HG03342 (cell line): Measurements from ENCODE around the gene PTPRM.

Experiments used
- ATAC-seq: cut with Tn5 transposase; IDR thresholded peaks from one replicate; pipeline ENCODE4 v1.9.1; 2021; ENCODE audit warnings: mild to moderate bottlenecking, moderate library complexity; ENCODE audit not compliant: unreplicated experiment

Gene PTPRM

DNA sequence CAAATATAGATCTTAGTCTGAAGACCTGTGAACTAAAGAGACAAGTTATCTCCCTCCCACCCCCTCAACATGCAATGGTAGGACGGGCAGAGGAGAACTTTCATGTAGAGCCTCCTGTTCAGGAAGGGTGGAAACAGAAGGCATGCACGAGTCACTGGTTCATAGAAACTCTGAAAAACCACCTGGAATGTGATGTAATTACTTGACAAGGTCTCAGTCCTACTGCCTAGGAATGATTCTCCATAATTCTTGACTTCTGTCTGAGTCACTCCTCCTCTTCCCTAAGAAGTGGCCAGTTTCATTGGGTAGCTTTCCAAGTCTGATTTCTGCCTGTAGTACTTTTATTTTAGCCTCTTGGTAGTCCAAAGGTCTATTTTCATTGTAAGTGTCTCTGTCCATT lies 277.3 kb downstream of the PTPRM start:
- no peak for ATAC-seq

DNA sequence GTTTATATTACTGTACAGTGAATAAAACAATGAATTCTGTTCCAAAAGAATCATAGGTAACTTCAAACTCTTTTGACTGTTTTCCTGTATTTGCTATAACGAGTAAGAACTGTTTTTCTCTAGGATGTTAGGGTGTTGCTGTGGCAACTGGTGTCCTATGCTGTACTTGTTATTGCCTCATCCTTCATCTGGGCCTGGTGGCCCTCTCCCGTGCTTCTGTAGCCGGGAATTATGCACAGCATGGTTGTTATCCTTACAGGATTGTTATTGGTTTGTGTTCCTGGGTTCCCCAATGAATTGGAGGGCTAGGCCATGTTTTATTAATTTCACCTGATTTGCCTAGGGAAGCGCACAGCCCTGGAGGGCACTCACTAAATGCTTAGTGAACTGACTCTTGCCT lies 279.2 kb downstream of the PTPRM start:
- ATAC-seq: no peak

GRCh38 chr18:7847357-7848053 lies 280.4 kb downstream of the PTPRM start:
- ATAC-seq: no peak

- no peak for ATAC-seq
Measured at GRCh38 chr18:7848054-7848412, 280.9 kb downstream of the PTPRM start.

DNA sequence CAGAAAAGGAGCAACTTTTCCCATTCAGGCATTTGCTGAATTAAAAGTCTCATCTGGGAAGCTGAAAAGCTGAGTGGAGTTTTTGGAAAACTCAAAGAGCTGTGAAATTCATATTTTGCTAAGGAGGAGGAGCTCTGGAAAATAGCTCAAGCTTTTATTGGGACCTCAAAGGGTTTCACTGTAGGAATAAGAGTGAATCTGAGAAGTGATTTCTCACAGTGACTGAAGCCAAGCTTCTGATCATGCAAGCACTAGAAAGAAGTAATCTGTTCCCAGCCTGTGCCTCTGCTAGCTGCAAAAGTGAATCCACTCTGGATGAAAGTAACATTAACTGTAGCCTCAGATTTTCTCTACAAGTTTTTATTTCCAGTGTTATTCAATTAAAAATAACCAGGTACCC lies 283.3 kb downstream of the PTPRM start:
- no peak for ATAC-seq

- ATAC-seq: no peak
Measured at GRCh38 chr18:7855028-7855427, 287.9 kb downstream of the PTPRM start.

- ATAC-seq: no peak
Measured at GRCh38 chr18:7855671-7856070, 288.6 kb downstream of the PTPRM start.

DNA sequence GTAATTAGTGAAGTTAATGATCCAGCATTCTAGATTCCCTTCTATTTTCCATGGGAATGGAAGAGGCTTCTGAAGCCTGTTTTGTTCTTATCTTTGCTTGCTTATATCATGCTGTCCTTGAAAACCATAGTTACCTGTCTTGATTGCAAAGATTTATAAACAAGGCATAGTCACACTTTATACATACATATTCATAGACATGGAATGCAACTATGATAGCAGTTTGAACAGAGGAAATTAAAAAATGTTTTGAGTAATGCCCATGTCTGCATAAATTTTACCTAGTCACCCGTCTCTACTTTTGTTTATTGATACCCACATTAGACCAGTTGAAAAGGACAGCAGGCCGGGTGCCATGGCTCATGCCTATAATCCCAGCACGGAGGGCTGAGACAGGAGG lies 289.0 kb downstream of the PTPRM start:
- no peak for ATAC-seq

GRCh38 chr18:7856733-7857132 lies 289.6 kb downstream of the PTPRM start:
- ATAC-seq: no peak

DNA sequence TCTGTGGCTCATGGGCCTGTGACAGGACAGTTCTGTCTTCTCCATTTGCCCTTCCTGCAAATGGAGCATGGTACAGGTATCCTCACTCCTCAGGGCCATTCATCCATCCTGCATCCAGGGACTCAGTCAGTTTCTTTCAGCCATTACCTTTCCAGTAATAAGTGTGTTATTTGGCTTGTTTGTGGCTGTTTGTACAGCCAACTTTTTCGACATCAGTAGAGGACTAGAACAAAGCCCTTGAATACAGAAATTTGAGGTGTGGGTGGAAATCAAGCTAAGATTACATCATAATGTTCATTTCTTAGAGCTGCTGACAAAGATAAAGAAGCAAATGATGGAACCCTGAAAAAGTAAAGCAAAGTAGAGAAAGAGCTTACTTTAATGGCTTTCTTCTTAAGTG lies 290.4 kb downstream of the PTPRM start:
- no peak for ATAC-seq

DNA sequence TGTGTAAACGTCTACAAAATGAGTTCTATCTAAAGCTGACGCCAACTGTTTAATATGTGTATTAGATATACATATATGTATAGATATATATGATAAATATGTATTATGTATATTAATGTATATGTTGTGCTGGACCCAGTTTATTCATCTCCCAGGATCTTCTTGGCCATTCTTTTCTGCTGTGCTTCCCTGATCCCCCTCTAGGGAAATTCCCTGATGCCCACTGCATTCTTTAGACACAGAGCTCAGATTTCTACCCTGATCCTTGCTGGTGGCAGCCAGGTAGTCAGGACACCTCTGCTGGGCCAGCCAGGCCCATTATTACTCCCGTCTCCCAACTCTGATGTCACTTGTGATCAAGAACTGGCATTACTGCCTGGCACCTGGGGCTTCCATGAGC lies 292.0 kb downstream of the PTPRM start:
- no peak for ATAC-seq

DNA sequence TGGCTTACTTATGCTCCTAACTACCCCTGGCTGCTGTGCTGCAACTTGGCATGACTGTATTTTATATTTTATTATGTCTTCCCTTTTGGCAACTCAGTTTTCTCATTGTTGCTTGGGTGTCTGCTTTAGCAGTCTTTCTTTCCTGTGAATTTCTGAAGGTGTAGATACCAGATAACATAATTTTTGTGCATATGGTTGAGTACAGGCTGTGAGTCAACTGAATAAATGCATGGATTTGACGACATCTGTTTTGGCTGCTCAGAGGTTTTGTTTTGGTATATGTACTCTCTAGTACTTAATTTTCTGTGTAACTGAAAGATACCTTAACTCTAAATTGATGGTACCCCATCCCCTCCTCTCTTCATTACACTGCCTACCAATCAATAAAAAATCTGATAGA lies 303.1 kb downstream of the PTPRM start:
- ATAC-seq: no peak

DNA sequence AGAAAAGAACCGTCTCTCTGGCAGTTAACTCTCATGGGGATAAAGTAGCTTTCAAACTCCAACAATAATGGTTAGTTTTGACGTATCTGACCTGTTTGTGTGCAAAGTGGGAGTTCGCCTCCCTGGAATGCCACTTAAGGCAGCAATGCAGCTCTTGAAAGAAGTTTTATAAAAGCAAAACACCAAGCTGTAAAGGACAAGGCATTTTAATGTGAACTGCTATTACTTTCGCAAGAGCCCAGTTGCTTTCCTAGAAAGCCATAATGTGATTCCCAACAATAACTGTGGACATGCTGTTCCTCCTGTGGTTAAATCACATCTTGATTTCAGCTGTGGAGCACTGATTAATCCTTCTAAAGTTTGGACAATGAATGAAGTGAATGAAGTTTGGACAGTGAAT lies 303.7 kb downstream of the PTPRM start:
- no peak for ATAC-seq

DNA sequence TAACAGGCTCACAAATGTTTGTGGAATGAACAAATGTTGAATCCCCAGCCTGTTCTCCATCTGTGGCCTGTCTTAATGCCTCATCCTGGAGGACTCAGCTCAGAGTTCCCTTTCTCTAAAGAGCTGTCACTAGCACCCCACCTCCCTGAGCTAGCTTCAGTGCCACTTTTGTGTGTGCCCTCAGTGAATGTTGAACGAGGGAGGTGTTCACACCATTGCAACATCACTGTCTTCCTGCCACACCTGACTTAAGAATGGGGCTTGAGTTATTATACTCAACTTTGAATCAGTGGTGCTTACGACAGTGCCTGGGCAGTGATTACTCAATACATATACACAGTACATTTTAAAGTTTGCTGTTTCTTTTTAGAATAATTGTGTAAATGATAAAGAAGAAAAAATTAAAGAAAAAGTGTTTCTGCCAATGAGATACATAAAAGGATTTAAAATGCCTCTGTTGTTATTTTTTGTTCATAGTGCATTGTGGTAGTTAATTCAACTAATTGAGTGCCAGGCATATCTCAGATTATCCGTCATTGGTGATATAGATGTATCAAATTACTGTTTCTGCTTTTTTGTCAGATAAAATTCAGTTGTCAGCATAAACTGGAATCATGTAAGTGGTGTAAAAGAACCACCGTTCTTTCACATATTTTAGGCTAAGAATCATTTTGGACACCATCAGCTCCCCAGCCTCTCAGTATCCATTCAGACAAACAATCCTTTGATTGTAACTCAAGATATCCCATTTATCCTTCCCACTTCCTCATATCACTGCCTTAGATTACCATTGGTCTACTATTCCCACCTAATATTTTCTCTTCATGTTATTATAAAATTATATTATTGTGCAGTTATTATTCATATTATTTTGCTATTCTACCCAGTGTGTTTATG lies 304.7 kb downstream of the PTPRM start:
- no peak for ATAC-seq

GRCh38 chr18:7872569-7872968 lies 305.5 kb downstream of the PTPRM start:
- no peak for ATAC-seq

DNA sequence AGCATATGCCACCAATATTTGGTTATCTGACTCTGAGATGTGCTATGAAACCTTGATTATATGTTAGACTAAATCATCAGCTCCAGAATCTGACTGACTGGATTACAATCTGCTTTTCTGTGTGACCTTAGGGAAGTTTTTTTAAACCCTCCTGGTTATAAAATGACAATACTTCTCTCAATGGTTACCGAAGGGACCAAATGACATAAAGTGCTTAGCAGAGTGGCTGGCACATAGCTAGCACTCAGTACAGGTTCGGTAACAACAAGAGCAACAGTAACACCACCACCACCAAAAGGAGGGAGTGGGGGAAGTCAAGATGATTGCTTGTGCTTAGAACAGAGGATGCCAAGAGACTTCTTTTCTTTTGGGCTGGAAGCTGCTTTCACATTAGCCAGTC lies 306.2 kb downstream of the PTPRM start:
- ATAC-seq: no peak

DNA sequence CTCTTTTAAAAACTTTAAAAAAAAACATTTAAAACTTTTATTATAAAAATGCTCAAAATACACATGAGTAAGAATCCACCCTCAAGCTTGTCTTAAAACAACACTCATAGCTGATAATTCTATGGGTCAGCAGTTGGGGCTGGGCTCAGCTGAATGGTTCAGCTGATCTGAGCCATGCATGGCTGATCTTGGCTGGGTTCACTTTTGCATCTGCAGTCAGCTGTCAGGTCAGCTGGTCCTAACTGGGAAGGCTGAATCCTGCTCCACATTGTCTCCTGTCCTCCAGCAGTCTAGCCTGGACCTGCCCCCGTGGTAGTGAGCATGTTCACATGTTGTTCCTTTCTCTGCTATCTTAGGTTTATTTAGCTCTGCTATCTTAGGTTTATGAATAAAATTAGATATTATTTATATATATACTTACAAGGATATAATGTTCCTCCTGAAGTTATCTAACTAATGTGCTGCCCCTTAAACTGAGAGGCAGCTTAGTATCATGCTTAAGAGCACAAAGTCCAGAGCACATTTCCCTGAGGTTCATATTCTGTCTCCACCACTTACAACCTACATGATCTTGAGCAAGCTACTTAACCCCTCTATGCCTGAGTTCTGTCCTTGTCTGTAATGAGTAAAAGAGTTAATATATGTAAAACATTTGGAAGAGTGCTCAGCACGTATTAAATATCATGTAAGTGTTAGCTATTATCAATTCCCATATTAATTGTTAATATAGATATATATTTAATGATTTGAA lies 309.4 kb downstream of the PTPRM start:
- no peak for ATAC-seq

- ATAC-seq: no peak
Measured at GRCh38 chr18:7877609-7878008, 310.5 kb downstream of the PTPRM start.

- ATAC-seq: no peak
Measured at GRCh38 chr18:7878265-7879211, 311.4 kb downstream of the PTPRM start.

DNA sequence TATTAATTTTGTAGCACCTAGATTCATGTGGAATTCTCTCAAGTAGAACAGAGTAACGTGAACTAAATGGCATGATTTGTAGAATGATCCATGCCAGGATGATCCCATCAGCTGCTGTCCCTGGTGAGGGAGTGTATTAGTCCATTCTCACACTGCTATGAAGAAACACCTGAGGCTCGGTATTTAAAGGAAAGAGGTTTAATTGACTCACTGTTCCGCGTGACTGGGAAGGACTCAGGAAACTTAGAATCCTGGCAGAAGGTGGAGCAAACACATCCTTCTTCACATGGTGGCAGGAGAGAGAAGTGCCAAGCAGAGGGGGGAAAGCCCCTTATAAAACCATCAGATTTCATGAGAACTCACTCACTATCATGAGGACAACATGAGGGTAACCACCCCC lies 312.6 kb downstream of the PTPRM start:
- no peak for ATAC-seq

DNA sequence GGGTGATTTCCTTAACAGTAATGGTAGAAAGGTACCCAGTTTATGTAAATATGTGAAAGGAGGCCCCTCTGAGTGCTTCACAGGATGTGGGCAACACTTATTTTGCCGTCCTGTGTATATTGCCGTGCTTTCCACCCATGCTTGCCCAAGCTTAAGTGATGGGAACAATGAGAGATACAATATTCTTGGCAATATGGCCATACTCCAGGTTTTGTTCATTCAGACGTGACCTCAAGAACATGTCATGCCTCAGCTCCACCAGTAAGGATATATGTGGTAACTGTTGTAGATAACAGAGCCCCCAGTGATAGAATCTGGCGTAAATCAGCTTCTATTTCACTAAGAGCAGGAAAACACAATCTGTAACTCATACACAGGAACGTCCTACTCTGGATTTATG lies 318.7 kb downstream of the PTPRM start:
- ATAC-seq: no peak
